Stimulated activated CD4-positive, alpha-beta T cell treated with anti-CD3 and anti-CD28 coated beads, Interleukin-4, amount 100 ng/mL, for 24 hours (primary cell): ENCODE results near the gene BAIAP3.

Source experiments
- DNase-seq: peaks from one replicate; pipeline ENCODE4 v3.0.0-alpha.2; 2020

Gene BAIAP3

DNA sequence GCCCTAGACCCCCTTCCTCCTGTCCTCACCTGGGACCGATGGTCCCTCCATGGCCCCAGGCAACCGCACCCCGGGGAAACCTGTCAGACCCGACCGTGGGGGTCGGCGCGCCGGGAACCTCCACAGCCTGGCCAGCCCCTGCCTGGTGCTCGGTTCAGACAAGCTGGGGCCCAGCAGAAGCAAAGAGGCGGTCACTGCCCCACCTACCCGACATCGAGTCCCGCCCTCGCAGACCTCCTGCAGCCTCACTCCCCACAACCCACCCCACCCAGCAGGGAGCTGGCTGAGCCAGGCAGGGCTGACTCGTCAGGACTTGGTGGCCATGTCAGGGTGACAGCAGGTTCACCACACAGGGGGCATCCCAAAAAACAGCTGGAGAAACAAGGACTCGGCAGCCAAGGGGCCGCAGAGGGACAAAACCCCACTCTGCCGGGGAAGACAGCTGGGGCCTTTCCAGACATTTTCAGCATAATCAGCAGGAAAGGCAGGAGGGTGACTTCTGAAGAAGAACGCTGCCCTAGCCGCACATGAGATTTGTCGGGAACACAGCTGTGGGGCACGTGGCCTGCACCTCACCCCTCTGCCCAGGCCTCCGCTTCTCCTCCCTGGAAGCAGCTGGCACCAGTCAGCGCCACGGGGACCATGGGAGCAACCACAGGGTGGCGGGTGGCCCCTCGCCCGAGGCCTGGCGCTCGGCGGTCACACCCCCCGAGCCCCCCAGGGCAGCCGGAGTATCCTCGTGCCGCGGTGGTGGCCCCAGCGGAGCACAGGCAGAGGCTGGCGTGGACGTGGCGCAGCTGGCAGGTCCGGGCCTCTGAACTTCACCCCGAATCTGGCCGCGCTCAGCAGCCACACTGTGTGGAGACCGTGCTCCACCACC lies 41.2 kb downstream of the BAIAP3 start:
- DNase-seq, result no peak

GRCh38 chr16:1375298-1375640 lies 41.8 kb downstream of the BAIAP3 start:
- no peak for DNase-seq

DNA sequence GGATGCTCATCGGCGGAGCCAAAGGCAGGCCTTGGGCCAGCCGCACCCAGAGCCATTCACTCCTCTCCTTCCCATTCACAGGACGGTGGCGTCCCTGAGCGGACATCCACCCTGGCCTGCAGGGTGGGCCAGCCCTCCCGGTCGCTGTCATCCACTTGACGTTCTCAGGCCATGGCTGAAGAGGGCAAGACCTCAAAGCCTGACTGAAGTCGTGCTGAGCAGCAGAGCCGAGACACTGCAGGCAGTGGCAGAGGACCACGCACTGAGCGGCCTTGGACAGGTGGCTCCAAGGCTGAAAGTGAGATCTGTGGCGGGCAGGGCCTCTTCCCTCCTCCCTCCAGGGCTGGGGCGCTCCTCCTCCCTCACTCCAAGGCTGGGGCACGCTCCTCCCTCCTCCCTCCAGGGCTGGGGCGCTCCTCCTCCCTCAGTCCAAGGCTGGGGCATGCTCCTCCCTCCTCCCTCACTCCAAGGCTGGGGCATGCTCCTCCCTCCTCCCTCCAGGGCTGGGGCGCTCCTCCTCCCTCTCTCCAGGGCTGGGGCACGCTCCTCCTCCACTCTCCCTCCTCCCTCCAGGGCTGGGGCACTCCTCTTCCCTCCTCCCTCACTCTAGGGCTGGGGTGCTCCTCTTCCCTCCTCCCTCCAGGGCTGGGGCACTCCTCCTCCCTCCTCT lies 42.4 kb downstream of the BAIAP3 start:
- no peak for DNase-seq

GRCh38 chr16:1377406-1378010 lies 44.1 kb downstream of the BAIAP3 start:
- DNase-seq, result no peak

DNA sequence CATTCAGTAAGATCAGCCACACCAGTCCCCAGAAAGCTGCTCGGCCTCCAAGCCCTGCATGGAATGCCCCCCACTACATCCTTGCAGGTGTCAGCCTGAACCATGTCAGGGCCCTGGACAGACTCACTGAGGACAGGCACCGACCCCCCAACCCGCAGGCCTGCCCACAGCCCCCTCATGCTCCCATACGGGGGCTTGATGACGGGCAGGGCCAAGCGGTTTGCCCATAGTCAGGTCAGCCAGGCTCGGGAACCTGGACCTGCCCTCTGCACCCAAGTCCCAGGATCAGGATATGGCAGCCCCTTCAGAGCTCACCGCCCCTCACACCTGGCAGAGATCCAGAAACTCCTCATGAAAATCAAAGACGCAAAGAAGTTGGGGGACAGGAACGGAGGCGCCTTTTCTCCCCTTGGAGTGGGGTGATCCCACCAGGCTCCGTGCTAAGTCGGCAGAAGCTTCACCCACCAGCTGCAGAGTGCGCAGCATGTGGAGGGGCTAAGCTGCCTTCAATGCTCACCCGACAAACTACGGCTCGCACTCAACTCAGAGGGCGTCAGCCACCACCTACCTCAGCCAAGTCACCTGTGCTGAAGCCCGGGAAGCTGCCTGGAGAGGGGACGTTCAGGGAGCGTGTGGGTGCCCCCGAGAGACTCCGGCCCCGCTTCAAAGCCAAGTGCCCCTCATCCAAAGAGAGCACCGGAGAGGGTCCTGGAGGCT lies 44.8 kb downstream of the BAIAP3 start:
- no peak for DNase-seq

GRCh38 chr16:1378804-1379303 lies 45.4 kb downstream of the BAIAP3 start:
- DNase-seq, result peak; percentile 78

DNA sequence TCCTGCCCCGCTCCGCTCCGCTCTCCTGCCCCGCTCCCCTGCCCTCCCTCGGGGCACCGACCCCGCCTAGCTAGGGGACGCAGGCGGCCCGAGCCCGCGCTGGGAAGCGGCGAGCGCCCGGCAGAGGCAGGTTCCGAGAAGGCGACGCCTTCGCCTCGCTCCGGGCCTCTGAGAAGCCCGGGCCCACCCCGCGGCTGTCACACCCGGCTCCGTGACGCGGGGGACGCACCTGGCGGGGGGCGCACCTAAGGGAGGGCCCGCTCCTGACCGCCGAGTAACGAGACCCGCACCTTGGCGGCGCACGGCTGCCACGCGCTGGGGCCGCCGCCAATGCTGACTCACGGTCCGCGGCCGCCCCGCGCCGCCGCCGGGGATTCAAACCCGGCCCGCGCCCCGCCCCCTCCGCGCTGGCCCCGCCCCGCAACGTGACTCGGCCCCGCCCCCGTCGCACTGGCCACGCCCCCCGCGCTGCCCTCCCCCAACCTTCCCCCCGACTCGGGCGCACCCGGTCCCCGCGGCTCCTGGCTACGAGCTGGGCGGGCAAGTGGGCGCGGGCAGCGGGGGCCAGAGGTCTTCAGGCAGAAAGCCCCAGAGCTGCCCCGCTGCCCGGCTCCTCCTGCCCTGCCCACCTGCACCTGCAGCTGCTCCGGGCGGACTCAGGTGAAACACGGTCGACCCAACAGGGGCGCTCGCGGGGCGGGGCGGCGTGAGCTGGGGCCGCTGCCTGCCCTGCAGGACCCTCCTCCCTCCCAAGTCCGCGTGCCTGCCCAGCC lies 46.0 kb downstream of the BAIAP3 start:
- DNase-seq, result peak; percentile 73

DNA sequence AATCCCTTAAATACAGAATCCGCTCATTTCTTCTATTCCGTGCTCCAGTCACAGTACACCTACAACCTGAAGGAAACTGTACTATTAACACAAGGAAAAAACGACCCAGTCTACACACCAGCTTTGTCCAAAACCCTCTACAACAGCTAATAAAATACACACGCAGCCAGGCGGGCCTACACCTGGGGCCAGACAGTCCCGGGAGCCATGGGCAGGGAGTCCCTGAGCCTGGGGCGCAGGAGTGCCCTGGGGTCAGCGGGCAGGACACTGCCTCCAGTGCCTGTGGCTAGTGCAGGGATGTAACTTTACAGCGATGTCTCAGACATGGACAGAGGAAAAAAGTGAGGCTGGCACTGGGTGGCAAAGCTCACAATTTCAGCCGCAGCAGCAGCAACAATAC lies 46.8 kb downstream of the BAIAP3 start:
- no peak for DNase-seq

DNA sequence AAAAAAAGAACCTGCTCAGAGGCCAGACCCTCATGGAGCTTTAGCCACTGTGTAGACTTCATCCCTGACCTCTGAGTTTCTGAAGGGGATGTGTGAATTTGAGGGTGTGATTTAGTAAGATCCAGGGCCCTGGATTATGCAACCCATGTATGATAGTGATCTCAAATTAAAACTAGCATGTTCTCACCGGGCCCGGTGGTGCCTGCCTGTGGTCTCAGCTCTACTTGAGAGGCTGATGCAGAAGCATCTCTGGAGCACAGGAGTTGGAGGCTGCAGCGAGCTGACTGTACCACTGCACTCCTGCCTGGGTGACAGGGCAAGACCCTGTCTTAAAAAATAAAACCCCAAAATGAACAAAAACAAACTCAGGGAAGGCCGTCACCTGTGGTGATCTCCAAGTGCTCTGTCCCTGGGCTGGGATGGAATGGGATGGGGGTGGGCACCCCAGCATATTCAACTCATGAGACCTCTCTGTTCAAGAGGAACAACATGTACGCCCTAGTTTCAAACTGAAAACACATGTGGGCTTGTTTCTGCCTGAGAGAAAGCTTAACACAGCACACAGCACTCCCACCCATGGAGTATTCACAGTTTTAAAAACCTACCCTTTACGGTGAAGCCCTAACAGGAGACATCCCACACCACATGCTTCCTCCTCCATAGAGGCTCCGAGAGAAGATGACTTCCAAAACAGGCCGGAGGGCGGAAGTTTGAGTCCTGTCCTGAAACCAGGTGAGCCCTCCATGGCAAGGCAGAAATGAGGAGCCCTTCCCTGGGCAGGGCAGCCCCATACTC lies 48.4 kb downstream of the BAIAP3 start:
- no peak for DNase-seq

- DNase-seq, result no peak
Measured at GRCh38 chr16:1383556-1383955, 50.1 kb downstream of the BAIAP3 start.

- DNase-seq, result no peak
Measured at GRCh38 chr16:1385232-1385631, 51.8 kb downstream of the BAIAP3 start.

- DNase-seq, result no peak
Measured at GRCh38 chr16:1387331-1387730, 53.9 kb downstream of the BAIAP3 start.

- no peak for DNase-seq
Measured at GRCh38 chr16:1389762-1390161, 56.3 kb downstream of the BAIAP3 start.

- DNase-seq, result no peak
Measured at GRCh38 chr16:1390239-1390779, 56.9 kb downstream of the BAIAP3 start.

DNA sequence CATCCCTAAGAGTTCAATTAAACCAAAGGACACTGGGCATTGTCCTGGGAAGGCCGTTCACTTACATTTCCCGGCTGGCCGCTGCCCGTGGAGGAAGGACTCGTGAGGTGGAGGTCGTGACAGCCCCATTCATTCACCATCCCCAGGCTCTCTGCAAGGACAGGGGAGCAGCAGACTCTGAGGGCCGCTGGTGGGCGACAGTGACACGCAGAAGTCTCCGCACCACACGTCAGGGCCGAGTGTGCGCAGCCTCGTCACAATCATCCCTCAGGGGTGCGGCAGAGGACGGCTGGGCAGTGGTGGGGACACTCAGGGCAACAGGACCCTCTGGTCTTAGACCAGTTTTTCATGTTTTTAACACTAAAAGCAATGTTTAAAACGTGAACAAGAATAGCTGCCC lies 59.4 kb downstream of the BAIAP3 start:
- no peak for DNase-seq

DNA sequence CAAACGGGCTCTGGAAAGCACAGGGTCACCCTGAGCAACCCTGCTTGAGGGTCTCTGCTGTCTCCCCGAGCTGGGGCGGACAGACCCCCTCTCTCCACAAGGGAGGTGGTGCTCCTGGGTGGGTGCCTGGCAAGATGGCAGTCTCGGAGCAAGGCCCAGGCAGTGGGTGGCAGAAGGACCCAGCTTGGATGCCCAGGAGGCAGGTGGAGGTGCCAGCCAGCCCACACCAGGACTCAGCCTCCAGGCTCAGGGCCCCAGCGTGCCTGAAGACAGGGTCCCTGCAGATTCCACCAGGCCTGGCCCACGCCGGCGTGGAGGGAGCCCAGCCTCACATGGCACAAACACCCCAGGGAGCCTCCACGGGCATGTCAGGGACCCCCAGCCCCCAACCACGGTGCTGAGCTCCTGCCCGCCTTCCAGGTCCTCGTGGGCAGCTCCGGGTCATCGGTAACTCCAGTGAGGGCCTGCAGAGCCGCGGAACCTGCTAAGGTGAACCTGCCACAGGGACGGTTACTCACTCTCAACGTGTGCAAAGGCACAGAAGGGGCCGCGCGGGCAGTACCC lies 60.2 kb downstream of the BAIAP3 start:
- DNase-seq, result no peak

GRCh38 chr16:1394367-1394951 lies 61.0 kb downstream of the BAIAP3 start:
- DNase-seq, result no peak

DNA sequence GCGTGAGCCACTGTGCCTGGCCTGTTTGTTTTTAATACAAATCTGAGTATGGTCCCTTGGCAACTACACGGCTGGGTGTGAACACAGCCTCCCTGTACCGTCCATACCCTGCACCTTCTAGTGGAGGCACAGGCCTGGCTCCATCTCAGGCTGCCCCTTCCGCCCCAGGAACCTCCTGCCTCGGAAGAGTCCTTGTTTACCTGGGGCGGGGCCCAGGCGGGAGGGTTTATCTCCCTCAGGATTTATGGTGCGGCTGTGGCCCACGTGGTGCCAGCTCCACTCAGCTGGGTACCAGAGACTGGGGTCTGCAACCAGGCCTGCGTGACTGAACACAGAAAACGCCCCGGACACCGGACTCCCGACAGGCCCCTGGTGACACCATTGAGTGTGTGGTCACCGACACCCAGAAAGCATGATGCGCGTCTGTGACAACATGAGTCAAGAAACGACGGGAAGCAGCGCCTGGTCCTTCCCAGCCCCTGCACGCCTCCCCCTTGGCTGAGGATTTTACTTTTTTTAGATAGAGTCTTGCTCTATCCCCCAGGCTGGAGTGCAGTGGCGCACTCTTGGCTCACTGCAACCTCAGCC lies 62.1 kb downstream of the BAIAP3 start:
- DNase-seq, result no peak

- DNase-seq, result no peak
Measured at GRCh38 chr16:1397779-1398178, 64.3 kb downstream of the BAIAP3 start.

DNA sequence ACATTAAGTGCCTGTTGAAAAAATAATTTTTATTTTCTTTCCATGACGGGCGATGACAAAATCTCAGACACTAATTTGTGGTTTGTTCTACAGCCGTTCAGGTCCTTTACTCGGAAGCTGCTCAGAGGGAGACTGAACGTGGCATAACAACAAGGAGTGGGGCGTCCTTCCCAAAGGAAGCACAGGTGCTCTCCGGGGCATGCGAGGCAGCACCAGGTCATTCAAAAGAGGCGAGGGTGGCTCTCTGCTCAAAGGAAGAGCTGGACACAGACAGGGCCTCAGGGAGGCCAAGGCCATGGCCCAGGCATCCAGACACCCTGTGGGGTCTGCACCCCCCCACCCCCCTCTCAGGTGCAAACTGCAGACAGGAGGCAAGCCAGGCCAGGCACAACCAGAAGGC lies 64.9 kb downstream of the BAIAP3 start:
- no peak for DNase-seq
